SU-DHL-6 (cell line): ENCODE data around the gene ALG9.

Experiments used
- H2AFZ ChIP-seq: fragments of 200-600 bp; sonication (generic); 2 replicates; pipeline ENCODE4 v1.6.1; 2014; ENCODE audit warnings: low read depth, mild to moderate bottlenecking, moderate library complexity, mixed read lengths, antibody characterized with exemption, low read length; ENCODE audit not compliant: severe bottlenecking
- H3F3A ChIP-seq: fragments of 200-600 bp; shearing (Covaris generic); 2 replicates; pipeline ENCODE4 v1.6.0; 2016; ENCODE audit warnings: antibody characterized with exemption, mild to moderate bottlenecking; ENCODE audit not compliant: insufficient read depth
- H3K27ac ChIP-seq: fragments of 200-600 bp; sonication (generic); 2 replicates; pipeline ENCODE4 v1.5.1; 2016; ENCODE audit warnings: low read depth, mild to moderate bottlenecking, low read length, moderate library complexity, mixed read lengths
- H3K27me3 ChIP-seq: fragments of 200-600 bp; sonication (generic), shearing (Covaris generic); 2 replicates; pipeline ENCODE4 v1.6.0; 2014; ENCODE audit warnings: mild to moderate bottlenecking, low read length
- H3K36me3 ChIP-seq: fragments of 200-600 bp; sonication (generic); 2 replicates; pipeline ENCODE4 v1.6.1; 2014; ENCODE audit warnings: mild to moderate bottlenecking, low read length, mixed read lengths
- H3K4me2 ChIP-seq: fragments of 300-600, 200-600 bp; shearing (Covaris generic), sonication (generic); 2 replicates; pipeline ENCODE4 v1.6.0; 2014; ENCODE audit warnings: low read length, low read depth, mild to moderate bottlenecking; ENCODE audit not compliant: poor library complexity, severe bottlenecking
- H3K4me3 ChIP-seq: fragments of 200-600 bp; sonication (generic); 2 replicates; pipeline ENCODE4 v1.5.1; 2014; ENCODE audit warnings: antibody characterized with exemption, low read length, mild to moderate bottlenecking, mixed read lengths; ENCODE audit not compliant: insufficient read depth, poor library complexity, severe bottlenecking
- H3K79me2 ChIP-seq: fragments of 200-600 bp; sonication (generic); 2 replicates; pipeline ENCODE4 v1.6.1; 2014; ENCODE audit warnings: mild to moderate bottlenecking, low read length, moderate library complexity; ENCODE audit not compliant: insufficient read depth
- H3K9ac ChIP-seq: fragments of 200-600 bp; sonication (generic); 2 replicates; pipeline ENCODE4 v1.7.0; 2014; ENCODE audit warnings: mild to moderate bottlenecking, low read length
- H3K9me2 ChIP-seq: fragments of 200-600 bp; sonication (generic); replicated peaks from 2 replicates; pipeline ENCODE4 v1.6.1; 2014; ENCODE audit warnings: low read length; ENCODE audit not compliant: insufficient read depth
- H3K9me3 ChIP-seq: fragments of 200-600 bp; sonication (generic); 2 replicates; pipeline ENCODE4 v1.6.1; 2014; ENCODE audit warnings: low read length, mixed read lengths; ENCODE audit not compliant: insufficient read depth
- H4K20me1 ChIP-seq: fragments of 200-600 bp; sonication (generic); 2 replicates; pipeline ENCODE4 v1.6.1; 2014; ENCODE audit warnings: low read depth, mild to moderate bottlenecking, antibody characterized with exemption, low read length, moderate library complexity, mixed read lengths
- EZH2phosphoT487 ChIP-seq: fragments of 200-600 bp; sonication (generic), shearing (Covaris generic); conservative IDR thresholded peaks from 2 replicates; pipeline ENCODE4 v1.6.1; 2018; ENCODE audit warnings: mild to moderate bottlenecking, antibody characterized with exemption, low read length, moderate library complexity, mixed read lengths
- TF ChIP-seq, protein P1 (sequence below): fragments of 200-600 bp; sonication (generic); IDR thresholded peaks from one replicate; pipeline ENCODE4 v1.5.1; 2017; ENCODE audit warnings: antibody characterized with exemption, mild to moderate bottlenecking, low read length, moderate library complexity; ENCODE audit not compliant: insufficient read depth, poor library complexity, severe bottlenecking

ALG9 gene

DNA sequence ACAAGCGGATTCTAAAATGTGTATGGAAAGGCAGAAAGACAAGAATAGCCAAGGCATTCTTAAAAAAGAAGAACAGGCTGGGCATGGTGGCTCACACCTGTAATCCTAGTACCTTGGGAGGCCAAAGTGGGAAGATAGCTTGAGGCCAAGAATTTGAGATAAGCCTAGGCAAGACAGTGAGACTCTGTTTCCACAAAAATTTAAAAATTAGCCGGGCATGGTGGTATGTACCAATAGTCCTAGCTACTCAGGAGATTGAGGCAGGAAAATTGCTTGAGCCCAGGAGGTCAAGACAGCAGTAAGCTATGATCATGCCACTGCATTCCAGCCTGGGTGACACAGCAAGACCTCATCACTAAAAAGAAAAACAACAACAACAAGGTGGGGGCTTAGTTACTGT lies 59.2 kb downstream of the ALG9 start:
- TF ChIP-seq EZH2phosphoT487: no peak
- TF ChIP-seq, protein P1, sequence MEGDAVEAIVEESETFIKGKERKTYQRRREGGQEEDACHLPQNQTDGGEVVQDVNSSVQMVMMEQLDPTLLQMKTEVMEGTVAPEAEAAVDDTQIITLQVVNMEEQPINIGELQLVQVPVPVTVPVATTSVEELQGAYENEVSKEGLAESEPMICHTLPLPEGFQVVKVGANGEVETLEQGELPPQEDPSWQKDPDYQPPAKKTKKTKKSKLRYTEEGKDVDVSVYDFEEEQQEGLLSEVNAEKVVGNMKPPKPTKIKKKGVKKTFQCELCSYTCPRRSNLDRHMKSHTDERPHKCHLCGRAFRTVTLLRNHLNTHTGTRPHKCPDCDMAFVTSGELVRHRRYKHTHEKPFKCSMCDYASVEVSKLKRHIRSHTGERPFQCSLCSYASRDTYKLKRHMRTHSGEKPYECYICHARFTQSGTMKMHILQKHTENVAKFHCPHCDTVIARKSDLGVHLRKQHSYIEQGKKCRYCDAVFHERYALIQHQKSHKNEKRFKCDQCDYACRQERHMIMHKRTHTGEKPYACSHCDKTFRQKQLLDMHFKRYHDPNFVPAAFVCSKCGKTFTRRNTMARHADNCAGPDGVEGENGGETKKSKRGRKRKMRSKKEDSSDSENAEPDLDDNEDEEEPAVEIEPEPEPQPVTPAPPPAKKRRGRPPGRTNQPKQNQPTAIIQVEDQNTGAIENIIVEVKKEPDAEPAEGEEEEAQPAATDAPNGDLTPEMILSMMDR: no peak
- no peaks in the 10 kb centered on the region for H3K36me3 ChIP-seq
- no peak overlapping the region for H3K4me2 ChIP-seq
- no peaks in the 10 kb centered on the region for H4K20me1 ChIP-seq
- H3K9ac ChIP-seq: no peak overlapping the region
- H3K4me3 ChIP-seq: no peak overlapping the region
- no peaks in the 10 kb centered on the region for H3F3A ChIP-seq
- no peaks in the 10 kb centered on the region for H3K9me2 ChIP-seq
- H3K79me2 ChIP-seq: no peaks in the 10 kb centered on the region
- no peaks in the 10 kb centered on the region for H3K9me3 ChIP-seq
- no peak overlapping the region for H2AFZ ChIP-seq
- no peaks in the 10 kb centered on the region for H3K27me3 ChIP-seq
- no peak overlapping the region for H3K27ac ChIP-seq

DNA sequence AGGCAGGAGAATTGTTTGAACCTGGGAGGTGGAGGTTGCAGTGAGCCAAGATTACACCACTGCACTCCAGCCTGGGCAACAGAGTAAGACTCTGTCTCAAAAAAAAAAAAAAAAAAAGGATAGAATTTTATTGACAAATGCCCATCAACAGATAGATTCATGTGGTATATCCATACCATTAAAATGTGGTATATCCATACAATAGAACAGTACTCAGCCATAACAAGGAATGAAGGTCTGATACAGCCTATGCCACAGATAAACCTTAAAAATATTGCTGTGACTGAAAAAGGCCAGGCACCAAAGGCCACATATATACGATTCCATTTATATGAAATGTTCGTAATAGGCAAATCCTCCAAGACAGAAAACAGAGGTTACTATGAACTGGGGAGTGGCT lies 59.9 kb downstream of the ALG9 start:
- Histone ChIP-seq H2AFZ (no peak overlapping the region), H3K9me3 (no peaks in the 10 kb centered on the region), H3K36me3 (peaks cover 4% of the 10 kb centered on the region; the same call in 1 of the 2 replicates), H3K79me2 (no peaks in the 10 kb centered on the region), H3K9ac (no peak overlapping the region), H4K20me1 (no peaks in the 10 kb centered on the region), H3K27me3 (no peaks in the 10 kb centered on the region), H3K27ac (no peak overlapping the region), H3K9me2 (no peaks in the 10 kb centered on the region), H3F3A (no peaks in the 10 kb centered on the region), H3K4me2 (no peak overlapping the region), H3K4me3 (no peak overlapping the region)
- no peak for TF ChIP-seq EZH2phosphoT487
- TF ChIP-seq, protein P1: no peak

DNA sequence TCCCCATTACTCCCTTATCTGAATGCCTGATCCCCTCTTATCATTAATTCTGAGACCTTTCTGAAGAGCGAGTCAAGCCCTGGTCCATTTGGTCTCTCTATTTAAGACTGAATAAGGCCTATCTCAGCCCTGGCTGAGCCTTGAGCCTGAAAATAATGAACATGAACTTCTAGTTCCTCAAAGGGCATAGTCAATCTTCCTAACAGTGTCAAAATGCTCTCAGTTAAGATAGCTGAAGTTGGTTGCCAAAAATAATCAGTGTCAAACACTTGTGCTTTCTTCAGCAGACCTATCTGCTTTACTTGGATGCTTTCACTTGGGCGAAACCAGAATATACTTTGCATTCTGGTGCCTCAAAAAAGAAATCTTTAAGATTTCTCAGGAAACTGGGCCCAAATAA lies 62.5 kb downstream of the ALG9 start:
- Histone ChIP-seq H3K27me3 (no peaks in the 10 kb centered on the region), H3F3A (no peaks in the 10 kb centered on the region), H3K9me3 (no peaks in the 10 kb centered on the region), H3K4me2 (no peak overlapping the region), H3K4me3 (no peak overlapping the region), H3K36me3 (peaks cover 8% of the 10 kb centered on the region; the same call in 1 of the 2 replicates), H3K27ac (no peak overlapping the region), H2AFZ (no peak overlapping the region), H3K9me2 (no peaks in the 10 kb centered on the region), H3K79me2 (no peaks in the 10 kb centered on the region), H3K9ac (no peak overlapping the region), H4K20me1 (no peaks in the 10 kb centered on the region)
- TF ChIP-seq, protein P1: no peak
- no peak for TF ChIP-seq EZH2phosphoT487
